Naive thymus-derived CD4-positive, alpha-beta T cell (primary cell): ENCODE data around the gene EZH2. TPM values are rescaled to one million over a fixed set of nuclear protein-coding genes. Genes with fewer than 3 reads are reported as not detected.

Source experiments
- ATAC-seq: fragments of 150-1000 bp; cut with Tn5 transposase; 2 replicates; pipeline ENCODE4 v1.10.0; 2021; ENCODE audit warnings: mild to moderate bottlenecking, moderate library complexity
- CTCF ChIA-PET: fragments of 350-600 bp; sonication (Branson Sonifier 250); formaldehyde crosslinking; loops from one replicate; lab custom pipeline; 2021; ENCODE audit warnings: antibody characterized with exemption; lab: Charles Lee
- POLR2A ChIA-PET: fragments of 350-600 bp; sonication (Branson Sonifier 250); formaldehyde crosslinking; loops from one replicate; lab custom pipeline; 2021; ENCODE audit warnings: antibody characterized with exemption, inconsistent platforms; lab: Charles Lee
- DNase-seq, 9 donors: peaks; one replicate each; pipeline versions ENCODE4 v3.0.0 to v3.0.0-alpha.2; 2020 to 2022; ENCODE audit warnings: mixed read lengths in 1 of 9
- H3K27ac ChIP-seq: one replicate; pipeline ENCODE4 v1.7.0; 2013; ENCODE audit warnings: mild to moderate bottlenecking, low read depth, low read length, moderate library complexity
- H3K27me3 ChIP-seq, 2 donors: one replicate each; pipeline ENCODE4 v1.7.0; 2013; ENCODE audit warnings: low read length in 2 of 2, mild to moderate bottlenecking in 2 of 2, moderate library complexity in 2 of 2; ENCODE audit not compliant: control insufficient read depth in 2 of 2, insufficient read depth in 2 of 2
- H3K36me3 ChIP-seq, 3 experiments: 1 replicate in 2 of 3; 2 replicates in 1 of 3; pipeline ENCODE4 v1.7.0; 2013; ENCODE audit warnings: low read length in 3 of 3, mild to moderate bottlenecking in 3 of 3, moderate library complexity in 1 of 3; ENCODE audit not compliant: insufficient read depth in 3 of 3, control insufficient read depth in 2 of 3
- H3K4me1 ChIP-seq, 2 donors: one replicate each; pipeline ENCODE4 v1.7.0; 2013; ENCODE audit warnings: low read length in 2 of 2, mild to moderate bottlenecking in 2 of 2, moderate library complexity in 1 of 2; ENCODE audit not compliant: control insufficient read depth in 2 of 2, insufficient read depth in 2 of 2
- H3K4me3 ChIP-seq: 2 replicates; pipeline ENCODE4 v1.7.0; 2013; ENCODE audit warnings: mild to moderate bottlenecking, low read length
- H3K9me3 ChIP-seq, 3 experiments: 1 replicate in 2 of 3; 2 replicates in 1 of 3; pipeline ENCODE4 v1.7.0; 2013; ENCODE audit warnings: low read length in 3 of 3; ENCODE audit not compliant: control insufficient read depth in 2 of 3
- H3K27ac Mint-ChIP-seq, 9 donors: one replicate each; pipeline ENCODE4 v1.8.0; 2020 to 2022; ENCODE audit warnings: mixed read lengths in 9 of 9, mild to moderate bottlenecking in 8 of 9, moderate library complexity in 5 of 9, inconsistent platforms in 2 of 9
- H3K27me3 Mint-ChIP-seq, 5 donors: one replicate each; pipeline ENCODE4 v1.8.0; 2021 to 2022; ENCODE audit warnings: mixed read lengths in 5 of 5, mild to moderate bottlenecking in 1 of 5
- H3K36me3 Mint-ChIP-seq, 5 donors: one replicate each; pipeline ENCODE4 v1.8.0; 2020 to 2022; ENCODE audit warnings: mixed read lengths in 5 of 5, mild to moderate bottlenecking in 3 of 5, inconsistent platforms in 1 of 5
- H3K4me1 Mint-ChIP-seq, 7 donors: one replicate each; pipeline ENCODE4 v1.8.0; 2020 to 2022; ENCODE audit warnings: mixed read lengths in 7 of 7, mild to moderate bottlenecking in 3 of 7, inconsistent platforms in 1 of 7
- H3K4me3 Mint-ChIP-seq, 10 donors: one replicate each; pipeline ENCODE4 v1.8.0; 2020 to 2022; ENCODE audit warnings: mild to moderate bottlenecking in 10 of 10, mixed read lengths in 10 of 10, moderate library complexity in 6 of 10, inconsistent platforms in 2 of 10
- H3K9me3 Mint-ChIP-seq, 11 donors: one replicate each; pipeline ENCODE4 v1.8.0; 2020 to 2022; ENCODE audit warnings: mixed read lengths in 11 of 11, mild to moderate bottlenecking in 4 of 11, inconsistent platforms in 1 of 11, moderate library complexity in 1 of 11
- intact Hi-C, 2 donors: fragments of 100-400 bp; cut with micrococcal nuclease; formaldehyde crosslinking; loops; one replicate each; pipeline ENCODE4 v1.15.1; 2023
- polyA plus RNA-seq, 2 donors: library from polyadenylated mRNA; unstranded; fragments of 300-500 nt; fragmentation: Illumina TruSeq; gene quantifications; one replicate each; pipeline ENCODE4 v1.2.3, GENCODE V29; 2021
- total RNA-seq, 6 experiments: library from RNA in 5 of 6; stranded (reverse) in 5 of 6; gene quantifications; 1 replicate in 5 of 6; 2 replicates in 1 of 6; pipeline ENCODE4 v1.2.3 and lab custom pipeline; 2021 to 2026

The EZH2 gene
- total and polyA plus RNA-seq, 7 experiments from 2014 or later: 2.2 to 73.3 (median 8.9) TPM

DNA sequence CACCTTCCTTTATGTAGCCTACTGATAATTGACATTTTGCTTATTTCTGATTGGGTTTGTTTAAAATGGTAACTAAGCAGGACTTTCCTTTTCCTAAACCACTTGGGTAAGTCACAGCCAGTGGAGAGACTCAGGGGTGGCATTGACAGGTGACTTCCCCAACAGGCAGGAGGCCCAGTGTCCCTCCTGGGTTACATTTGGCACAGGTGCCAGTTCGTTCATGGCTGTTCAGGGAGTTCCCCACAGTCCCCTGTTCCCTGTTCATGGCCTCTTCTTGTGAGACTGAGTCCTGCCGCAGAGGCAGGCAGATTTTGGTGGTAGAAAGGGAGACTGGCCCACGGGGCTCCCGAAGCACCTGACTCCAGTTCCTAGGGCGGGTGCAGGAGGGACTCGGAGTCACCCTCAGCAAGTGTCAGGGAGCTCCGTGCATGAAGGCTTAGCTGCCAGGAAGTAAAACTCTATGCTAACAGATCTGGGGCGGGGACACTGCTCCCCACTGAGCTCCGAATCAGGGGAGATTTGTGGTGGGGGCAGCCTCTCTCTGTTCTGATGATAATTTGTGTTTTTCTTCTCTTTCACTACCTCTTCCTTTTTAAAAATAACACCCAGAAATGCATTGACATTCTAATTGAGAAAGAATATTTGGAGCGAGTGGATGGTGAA, 84.1 kb downstream of the EZH2 start:
- Mint-ChIP-seq H3K4me1 (no peaks in the 10 kb centered on the region), H3K27me3 (no peaks in the 10 kb centered on the region), H3K9me3 (no peaks in the 10 kb centered on the region), H3K36me3 (peaks cover 10 to 52% (median 24%) of the 10 kb centered on the region in 5 donors), H3K27ac (peak overlapping the region in 3 of 9 donors; percentile 23 to 62 (median 43)), H3K4me3 (no peak overlapping the region)
- ATAC-seq: no peak
- Histone ChIP-seq H3K9me3 (no peaks in the 10 kb centered on the region), H3K27me3 (no peaks in the 10 kb centered on the region), H3K36me3 (peaks cover 26 to 56% (median 30%) of the 10 kb centered on the region in 3 experiments), H3K27ac (no peak overlapping the region), H3K4me1 (no peaks in the 10 kb centered on the region), H3K4me3 (no peak overlapping the region)
- CTCF ChIA-PET: no interaction called here
- intact Hi-C loops: no loop called here
- no peak for DNase-seq
- POLR2A ChIA-PET: no interaction called here

GRCh38 chr7:148796841-148797240, 87.2 kb downstream of the EZH2 start:
- H3K4me3 ChIP-seq: no peak overlapping the region
- peaks cover 30 to 60% (median 33%) of the 10 kb centered on the region in 3 experiments for H3K36me3 ChIP-seq
- Mint-ChIP-seq H3K4me3 (no peak overlapping the region), H3K9me3 (peaks cover 0 to 2% (median 0%) of the 10 kb centered on the region in 11 donors), H3K36me3 (peaks cover 12 to 61% (median 42%) of the 10 kb centered on the region in 5 donors), H3K4me1 (peaks cover 0 to 6% (median 0%) of the 10 kb centered on the region in 7 donors), H3K27me3 (no peaks in the 10 kb centered on the region), H3K27ac (no peak overlapping the region)
- H3K27me3 ChIP-seq: no peaks in the 10 kb centered on the region
- CTCF ChIA-PET: no interaction called here
- POLR2A ChIA-PET: interaction anchor here (0.6 kb wide), 1 partner anchor 385 kb away, joined by 3 read pairs; no protein-coding TSS in a partner anchor
- H3K27ac ChIP-seq: no peak overlapping the region
- no peaks in the 10 kb centered on the region for H3K9me3 ChIP-seq
- ATAC-seq (no peak), DNase-seq (no peak)
- intact Hi-C loops: no loop called here
- H3K4me1 ChIP-seq: no peaks in the 10 kb centered on the region

- Histone ChIP-seq H3K4me3 (no peak overlapping the region), H3K9me3 (no peaks in the 10 kb centered on the region), H3K36me3 (peaks cover 24 to 62% (median 26%) of the 10 kb centered on the region in 3 experiments), H3K27me3 (no peaks in the 10 kb centered on the region), H3K4me1 (no peaks in the 10 kb centered on the region), H3K27ac (no peak overlapping the region)
- intact Hi-C loops: no loop called here
- Mint-ChIP-seq H3K27me3 (no peaks in the 10 kb centered on the region), H3K27ac (peak overlapping the region in 2 of 9 donors; percentile 2 to 12), H3K9me3 (peaks cover 0 to 2% (median 0%) of the 10 kb centered on the region in 11 donors), H3K4me3 (no peak overlapping the region), H3K4me1 (peaks cover 0 to 6% (median 0%) of the 10 kb centered on the region in 7 donors), H3K36me3 (peaks cover 5 to 54% (median 47%) of the 10 kb centered on the region in 5 donors)
- ATAC-seq: no peak
- ChIA-PET POLR2A (no interaction called here), CTCF (no interaction called here)
- DNase-seq: no peak
Observed at GRCh38 chr7:148794476-148794875, 89.6 kb downstream of the EZH2 start.

DNA sequence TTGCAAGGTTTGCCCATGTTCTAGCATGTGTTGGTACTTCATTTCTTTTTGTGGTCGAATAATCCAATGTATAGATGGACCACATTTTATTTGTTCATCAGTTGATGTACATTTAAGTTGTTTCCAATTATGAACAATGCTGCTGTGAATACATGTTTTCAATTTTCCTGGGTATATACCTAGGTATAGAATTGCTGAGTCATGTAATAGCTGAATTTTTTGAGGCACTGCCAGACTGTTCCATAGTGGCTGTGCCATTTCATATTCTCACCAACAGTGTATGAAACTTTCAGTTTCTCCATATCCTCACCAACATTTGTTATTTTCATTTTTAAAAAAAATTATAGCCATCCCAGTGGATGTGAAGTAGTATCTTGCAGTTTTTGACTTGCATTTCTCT, 90.5 kb downstream of the EZH2 start:
- ChIA-PET POLR2A (no interaction called here), CTCF (no interaction called here)
- no peak for ATAC-seq
- Histone ChIP-seq H3K27ac (no peak overlapping the region), H3K36me3 (peaks cover 20 to 62% (median 25%) of the 10 kb centered on the region in 3 experiments), H3K9me3 (no peaks in the 10 kb centered on the region), H3K27me3 (no peaks in the 10 kb centered on the region), H3K4me1 (no peaks in the 10 kb centered on the region), H3K4me3 (no peak overlapping the region)
- Mint-ChIP-seq H3K27me3 (no peaks in the 10 kb centered on the region), H3K4me1 (peaks cover 0 to 6% (median 0%) of the 10 kb centered on the region in 7 donors), H3K4me3 (no peak overlapping the region), H3K27ac (peak overlapping the region in 1 of 9 donors; percentile 14), H3K9me3 (peaks cover 0 to 2% (median 0%) of the 10 kb centered on the region in 11 donors), H3K36me3 (peaks cover 12 to 55% (median 48%) of the 10 kb centered on the region in 5 donors)
- DNase-seq: no peak
- intact Hi-C loops: no loop called here

- peak overlapping the region in 1 of 9 donors; percentile 60 for H3K27ac Mint-ChIP-seq
- ATAC-seq (no peak), DNase-seq (no peak)
- no peaks in the 10 kb centered on the region for H3K27me3 Mint-ChIP-seq
- peaks cover 0 to 2% (median 0%) of the 10 kb centered on the region in 11 donors for H3K9me3 Mint-ChIP-seq
- no peak overlapping the region for H3K4me3 ChIP-seq
- no peak overlapping the region for H3K4me3 Mint-ChIP-seq
- H3K4me1 Mint-ChIP-seq: peaks cover 0 to 6% (median 0%) of the 10 kb centered on the region in 7 donors
- no peaks in the 10 kb centered on the region for H3K9me3 ChIP-seq
- intact Hi-C loops: no loop called here
- ChIA-PET POLR2A (no interaction called here), CTCF (no interaction called here)
- H3K27me3 ChIP-seq: no peaks in the 10 kb centered on the region
- no peak overlapping the region for H3K27ac ChIP-seq
- H3K36me3 Mint-ChIP-seq: peaks cover 19 to 63% (median 49%) of the 10 kb centered on the region in 5 donors
- no peaks in the 10 kb centered on the region for H3K4me1 ChIP-seq
- peaks cover 19 to 69% (median 32%) of the 10 kb centered on the region in 3 experiments for H3K36me3 ChIP-seq
Observed at GRCh38 chr7:148791546-148791945, 92.5 kb downstream of the EZH2 start.

- ChIA-PET POLR2A (no interaction called here), CTCF (no interaction called here)
- Mint-ChIP-seq H3K27me3 (no peaks in the 10 kb centered on the region), H3K27ac (no peak overlapping the region), H3K9me3 (peaks cover 0 to 2% (median 0%) of the 10 kb centered on the region in 11 donors), H3K4me1 (peaks cover 0 to 6% (median 0%) of the 10 kb centered on the region in 7 donors), H3K36me3 (peaks cover 19 to 65% (median 43%) of the 10 kb centered on the region in 5 donors), H3K4me3 (no peak overlapping the region)
- H3K27me3 ChIP-seq: no peaks in the 10 kb centered on the region
- no peaks in the 10 kb centered on the region for H3K4me1 ChIP-seq
- H3K9me3 ChIP-seq: no peaks in the 10 kb centered on the region
- H3K4me3 ChIP-seq: no peak overlapping the region
- ATAC-seq (no peak), DNase-seq (no peak)
- intact Hi-C loops: no loop called here
- no peak overlapping the region for H3K27ac ChIP-seq
- H3K36me3 ChIP-seq: peaks cover 21 to 73% (median 26%) of the 10 kb centered on the region in 3 experiments
Observed at GRCh38 chr7:148790850-148791249, 93.2 kb downstream of the EZH2 start.
